OCI-LY7 (cell line): ENCODE data around the gene NELFA. TPM values are rescaled to one million over a fixed set of nuclear protein-coding genes. Genes with fewer than 3 reads are reported as not detected.

Experiments used
- BruUV-seq: library from RNA; stranded (reverse); fragments of 400-500 nt; replicated peaks from 2 replicates; lab custom pipeline; 2021; lab: Mats Ljungman, UMichigan
- CTCF ChIA-PET: fragments of 300-600 bp; sonication (Branson Sonifier 250); formaldehyde crosslinking; loops from one replicate; lab custom pipeline; 2022; ENCODE audit warnings: antibody characterized with exemption; ENCODE audit not compliant: unreplicated experiment; lab: Charles Lee
- POLR2A ChIA-PET: fragments of 300-600 bp; sonication (Branson Sonifier 250); formaldehyde crosslinking; loops from one replicate; lab custom pipeline; 2022; ENCODE audit warnings: antibody characterized with exemption; lab: Charles Lee
- DNase-seq: peaks from one replicate; pipeline ENCODE4 v3.0.0-alpha.2; 2015; ENCODE audit warnings: low spot score
- H2AFZ ChIP-seq: fragments of 200-600 bp; sonication (generic), shearing (Covaris generic); 2 replicates; pipeline ENCODE4 v1.6.1; 2014; ENCODE audit warnings: mild to moderate bottlenecking, antibody characterized with exemption, low read length, moderate library complexity
- H3K27ac ChIP-seq: fragments of 200-600 bp; sonication (generic); 2 replicates; pipeline ENCODE4 v1.5.1; 2014; ENCODE audit warnings: mixed run types, low read depth, mild to moderate bottlenecking, moderate library complexity, low read length, inconsistent platforms; ENCODE audit not compliant: poor library complexity, severe bottlenecking
- H3K36me3 ChIP-seq: fragments of 200-600 bp; sonication (generic); 2 replicates; pipeline ENCODE4 v1.6.1; 2014; ENCODE audit warnings: mild to moderate bottlenecking, antibody characterized with exemption, low read length, moderate library complexity, mixed read lengths; ENCODE audit not compliant: insufficient read depth
- H3K4me1 ChIP-seq: fragments of 200-600 bp; sonication (generic); 2 replicates; pipeline ENCODE4 v1.5.1; 2014; ENCODE audit warnings: mild to moderate bottlenecking, low read length; ENCODE audit not compliant: insufficient read depth, poor library complexity, severe bottlenecking
- H3K4me2 ChIP-seq: fragments of 200-600 bp; sonication (generic); 2 replicates; pipeline ENCODE4 v1.6.1; 2014; ENCODE audit warnings: mild to moderate bottlenecking, low read length
- H3K4me3 ChIP-seq: fragments of 200-600 bp; sonication (generic); 2 replicates; pipeline ENCODE4 v1.5.1; 2014; ENCODE audit warnings: mild to moderate bottlenecking, low read depth, low read length; ENCODE audit not compliant: poor library complexity, severe bottlenecking
- H3K79me2 ChIP-seq: fragments of 200-600 bp; sonication (generic); 2 replicates; pipeline ENCODE4 v1.6.1; 2016; ENCODE audit warnings: low read depth, mild to moderate bottlenecking, low read length, moderate library complexity, mixed read lengths; ENCODE audit not compliant: insufficient read depth
- H3K9me2 ChIP-seq: fragments of 200-600 bp; sonication (generic); 2 replicates; pipeline ENCODE4 v1.6.1; 2016; ENCODE audit warnings: mild to moderate bottlenecking, low read length, mixed read lengths; ENCODE audit not compliant: insufficient read depth
- H3K9me3 ChIP-seq: fragments of 200-600 bp; sonication (generic); 2 replicates; pipeline ENCODE4 v1.6.1; 2014; ENCODE audit warnings: mild to moderate bottlenecking, mixed run types, low read length, mixed read lengths
- H4K20me1 ChIP-seq: fragments of 200-600 bp; sonication (generic); 2 replicates; pipeline ENCODE4 v1.6.1; 2014; ENCODE audit warnings: mild to moderate bottlenecking, antibody characterized with exemption, low read length, moderate library complexity, mixed read lengths; ENCODE audit not compliant: insufficient read depth
- EZH2phosphoT487 ChIP-seq: fragments of 200-600 bp; sonication (generic); IDR thresholded peaks from 2 replicates; pipeline ENCODE4 v1.6.1; 2018; ENCODE audit warnings: low read depth, borderline replicate concordance, mild to moderate bottlenecking, mixed run types, antibody characterized with exemption, low read length, moderate library complexity, mixed read lengths
- intact Hi-C: fragments of 100-400 bp; cut with micrococcal nuclease; formaldehyde crosslinking; loops from one replicate; pipeline ENCODE4 v1.10.0; 2022; ENCODE audit not compliant: unreplicated experiment
- total RNA-seq, 2 experiments: library from RNA; depleted of rRNA in 1 of 2; stranded (reverse); fragments of >200 nt in 1 of 2; shearing (Covaris generic) in 1 of 2; gene quantifications; 2 replicates each; pipeline ENCODE4 v1.2.3, GENCODE V29; 2014 to 2022
- TF ChIP-seq, protein P1 (sequence below): fragments of 200-600 bp; sonication (generic); conservative IDR thresholded peaks from 2 replicates; pipeline ENCODE4 v1.5.1; 2014; ENCODE audit warnings: mild to moderate bottlenecking, antibody characterized with exemption, low read length, moderate library complexity, mixed read lengths

Gene NELFA
- total RNA-seq, 2 experiments from 2014 or later: 45.5 to 45.7 TPM

DNA sequence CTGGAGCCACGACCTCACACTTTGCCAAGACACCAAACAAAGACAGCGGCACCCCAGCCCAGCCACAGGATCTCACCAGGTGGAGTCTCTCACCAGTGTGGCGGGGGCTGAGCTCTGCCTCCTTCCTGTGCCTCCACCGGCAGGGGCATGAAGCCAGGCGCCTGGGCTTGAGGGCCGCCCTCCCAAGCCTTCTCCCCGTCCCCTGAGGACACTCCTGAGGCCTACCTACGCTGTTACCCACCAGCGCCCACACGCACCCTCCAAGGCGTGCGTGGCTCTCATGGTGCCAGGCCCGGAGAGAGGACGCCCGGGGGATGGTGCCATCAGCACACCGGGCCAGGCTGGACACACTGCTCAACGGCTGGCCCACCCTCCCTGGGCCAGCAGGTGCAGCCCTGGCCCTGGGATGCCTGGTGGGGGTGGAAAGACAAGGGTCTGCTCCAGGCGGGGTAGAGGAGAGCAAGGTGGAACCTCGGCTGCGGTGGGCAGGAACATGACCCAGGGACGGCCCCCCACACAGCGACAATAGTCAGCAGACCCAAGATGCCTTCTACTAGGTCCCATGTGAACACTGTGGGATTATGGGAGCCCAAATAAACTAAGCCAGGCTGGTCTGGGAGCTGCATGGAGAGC is 22.1 kb downstream of the NELFA start:
- Histone ChIP-seq H3K4me3 (no peak overlapping the region), H3K4me2 (no peak overlapping the region), H3K27ac (no peak overlapping the region), H3K9me3 (no peaks in the 10 kb centered on the region), H2AFZ (no peak overlapping the region), H3K9me2 (no peaks in the 10 kb centered on the region), H3K4me1 (no peaks in the 10 kb centered on the region), H3K79me2 (no peaks in the 10 kb centered on the region), H3K36me3 (peaks cover 95% of the 10 kb centered on the region), H4K20me1 (no peaks in the 10 kb centered on the region)
- ChIA-PET CTCF (no interaction called here), POLR2A (no interaction called here)
- DNase-seq: no peak
- no TSS peak for BruUV-seq
- TF ChIP-seq EZH2phosphoT487: no peak
- TF ChIP-seq, protein P1, sequence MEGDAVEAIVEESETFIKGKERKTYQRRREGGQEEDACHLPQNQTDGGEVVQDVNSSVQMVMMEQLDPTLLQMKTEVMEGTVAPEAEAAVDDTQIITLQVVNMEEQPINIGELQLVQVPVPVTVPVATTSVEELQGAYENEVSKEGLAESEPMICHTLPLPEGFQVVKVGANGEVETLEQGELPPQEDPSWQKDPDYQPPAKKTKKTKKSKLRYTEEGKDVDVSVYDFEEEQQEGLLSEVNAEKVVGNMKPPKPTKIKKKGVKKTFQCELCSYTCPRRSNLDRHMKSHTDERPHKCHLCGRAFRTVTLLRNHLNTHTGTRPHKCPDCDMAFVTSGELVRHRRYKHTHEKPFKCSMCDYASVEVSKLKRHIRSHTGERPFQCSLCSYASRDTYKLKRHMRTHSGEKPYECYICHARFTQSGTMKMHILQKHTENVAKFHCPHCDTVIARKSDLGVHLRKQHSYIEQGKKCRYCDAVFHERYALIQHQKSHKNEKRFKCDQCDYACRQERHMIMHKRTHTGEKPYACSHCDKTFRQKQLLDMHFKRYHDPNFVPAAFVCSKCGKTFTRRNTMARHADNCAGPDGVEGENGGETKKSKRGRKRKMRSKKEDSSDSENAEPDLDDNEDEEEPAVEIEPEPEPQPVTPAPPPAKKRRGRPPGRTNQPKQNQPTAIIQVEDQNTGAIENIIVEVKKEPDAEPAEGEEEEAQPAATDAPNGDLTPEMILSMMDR: no peak
- intact Hi-C loops: no loop called here

DNA sequence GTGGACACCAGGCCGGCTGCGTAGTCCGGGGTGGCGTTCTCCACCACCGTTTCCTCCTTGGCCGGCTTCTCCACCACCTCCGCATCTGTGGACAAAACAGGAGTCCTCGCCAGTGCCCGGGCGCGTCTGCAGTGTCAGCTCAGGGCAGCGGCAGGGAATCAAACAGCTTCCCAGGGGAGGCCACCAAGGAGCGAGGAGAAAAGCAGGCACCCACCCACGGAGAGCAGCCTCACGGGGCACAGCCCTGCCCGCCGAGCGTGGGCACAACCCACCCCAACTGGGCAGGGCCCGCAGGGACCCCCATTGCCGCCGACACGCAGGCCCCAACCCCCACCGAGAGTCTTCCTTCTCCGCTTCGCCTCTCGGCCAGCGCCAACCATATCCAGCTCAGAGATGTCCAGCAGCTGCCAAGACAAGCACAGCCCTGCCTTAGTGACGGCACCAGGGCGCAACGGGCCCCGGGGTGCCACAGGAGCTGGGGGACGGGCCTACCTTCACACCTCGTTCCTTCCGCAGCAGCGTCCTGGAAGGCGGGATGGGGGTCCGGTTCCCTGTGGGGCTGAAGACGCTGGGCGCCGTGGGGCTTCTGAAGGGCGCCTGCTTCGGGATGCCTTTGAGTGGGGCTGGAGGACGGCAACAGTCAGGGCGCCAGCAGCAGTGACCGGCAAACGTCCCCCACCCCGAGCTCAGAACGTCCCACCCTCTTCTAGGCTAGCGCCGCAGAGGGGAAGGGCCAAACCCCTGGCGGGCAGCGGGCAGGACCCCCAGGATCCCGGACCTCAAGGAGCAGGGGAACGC is 22.8 kb downstream of the NELFA start:
- Histone ChIP-seq H3K27ac (no peak overlapping the region), H3K4me1 (no peaks in the 10 kb centered on the region), H3K79me2 (no peaks in the 10 kb centered on the region), H2AFZ (no peak overlapping the region), H4K20me1 (no peaks in the 10 kb centered on the region), H3K9me3 (no peaks in the 10 kb centered on the region), H3K4me3 (no peak overlapping the region), H3K36me3 (peaks cover 96% of the 10 kb centered on the region), H3K9me2 (no peaks in the 10 kb centered on the region), H3K4me2 (no peak overlapping the region)
- POLR2A ChIA-PET: no interaction called here
- DNase-seq: no peak
- CTCF ChIA-PET: no interaction called here
- no TSS peak for BruUV-seq
- no peak for TF ChIP-seq EZH2phosphoT487
- TF ChIP-seq, protein P1: no peak
- intact Hi-C loops: no loop called here

DNA sequence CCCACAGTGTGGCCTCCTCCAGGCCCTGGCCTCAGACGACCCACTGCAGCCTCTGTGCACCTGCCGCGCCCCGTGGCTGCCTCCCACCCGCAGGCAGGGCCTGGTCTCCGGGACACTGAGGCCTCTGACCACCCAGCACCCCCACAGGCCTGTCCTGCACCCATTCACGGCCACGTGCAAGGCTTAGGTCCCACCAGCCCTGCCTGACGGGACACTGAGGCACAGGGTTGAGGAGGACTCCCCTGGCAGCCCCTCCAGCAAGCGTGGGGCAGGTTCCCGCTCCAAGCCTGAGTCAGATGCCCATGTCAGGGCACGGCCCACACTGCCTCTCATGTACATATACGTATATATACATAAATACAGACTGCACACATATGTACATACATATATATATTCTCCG is 23.5 kb downstream of the NELFA start:
- H3K79me2 ChIP-seq: no peaks in the 10 kb centered on the region
- intact Hi-C loops: no loop called here
- no peak overlapping the region for H3K27ac ChIP-seq
- H3K4me3 ChIP-seq: no peak overlapping the region
- CTCF ChIA-PET: no interaction called here
- BruUV-seq: no TSS peak
- TF ChIP-seq, protein P1: no peak
- TF ChIP-seq EZH2phosphoT487: no peak
- H2AFZ ChIP-seq: no peak overlapping the region
- no peak for DNase-seq
- no peaks in the 10 kb centered on the region for H3K9me3 ChIP-seq
- POLR2A ChIA-PET: no interaction called here
- peaks cover 96% of the 10 kb centered on the region for H3K36me3 ChIP-seq
- H4K20me1 ChIP-seq: no peaks in the 10 kb centered on the region
- no peaks in the 10 kb centered on the region for H3K4me1 ChIP-seq
- no peak overlapping the region for H3K4me2 ChIP-seq
- H3K9me2 ChIP-seq: no peaks in the 10 kb centered on the region
